Measurements from ENCODE around the gene TBC1D16.

TBC1D16 gene

GRCh38 chr17:79913896-79914812, 121.5 kb downstream of the TBC1D16 start:
- H3K4me3 ChIP-seq (ENCODE audit: control insufficient read depth, low read depth, low read length), result no peak overlapping the region
- TF ChIP-seq CTCF (conservative IDR thresholded peaks at IDR 0.05; ENCODE audit: control insufficient read depth, insufficient read depth, low read depth, low read length), result no peak
- DNase-seq (ENCODE audit: low read depth), result no peak

- no peak for DNase-seq (ENCODE audit: low read depth)
- no peak for TF ChIP-seq CTCF (conservative IDR thresholded peaks at IDR 0.05; ENCODE audit: control insufficient read depth, insufficient read depth, low read depth, low read length)
- no peak overlapping the region for H3K4me3 ChIP-seq (ENCODE audit: control insufficient read depth, low read depth, low read length)
These were observed 122.2 kb downstream of the TBC1D16 start for GRCh38 chr17:79913451-79913850.

- DNase-seq (ENCODE audit: low read depth), result no peak
- no peak for TF ChIP-seq CTCF (conservative IDR thresholded peaks at IDR 0.05; ENCODE audit: control insufficient read depth, insufficient read depth, low read depth, low read length)
- no peak overlapping the region for H3K4me3 ChIP-seq (ENCODE audit: control insufficient read depth, low read depth, low read length)
These were observed 122.9 kb downstream of the TBC1D16 start for GRCh38 chr17:79912552-79913330.

- no peak for TF ChIP-seq CTCF (conservative IDR thresholded peaks at IDR 0.05; ENCODE audit: control insufficient read depth, insufficient read depth, low read depth, low read length)
- DNase-seq (ENCODE audit: low read depth), result no peak
- no peak overlapping the region for H3K4me3 ChIP-seq (ENCODE audit: control insufficient read depth, low read depth, low read length)
These were observed 124.0 kb downstream of the TBC1D16 start for GRCh38 chr17:79911430-79912399.

- TF ChIP-seq CTCF (conservative IDR thresholded peaks at IDR 0.05; ENCODE audit: control insufficient read depth, insufficient read depth, low read depth, low read length), result no peak
- DNase-seq (ENCODE audit: low read depth), result no peak
- no peak overlapping the region for H3K4me3 ChIP-seq (ENCODE audit: control insufficient read depth, low read depth, low read length)
These were observed 124.7 kb downstream of the TBC1D16 start for GRCh38 chr17:79910985-79911361.

GRCh38 chr17:79909121-79909520, 126.6 kb downstream of the TBC1D16 start:
- no peak for TF ChIP-seq CTCF (conservative IDR thresholded peaks at IDR 0.05; ENCODE audit: control insufficient read depth, insufficient read depth, low read depth, low read length)
- no peak for DNase-seq (ENCODE audit: low read depth)
- H3K4me3 ChIP-seq (ENCODE audit: control insufficient read depth, low read depth, low read length), result no peak overlapping the region

Data from fibroblast of mammary gland (primary cell).